ENCODE results near the gene KICS2. TPM values are rescaled to one million over a fixed set of nuclear protein-coding genes. Genes with fewer than 3 reads are reported as not detected.

KICS2 gene
- total and polyA plus RNA-seq, 2 of the 8 experiments (the other 6 are each of a cell fraction or from before 2014, with no cell fraction given), result 5.6 to 9.5 TPM

GRCh38 chr12:64190140-64190539 is 32.0 kb downstream of the KICS2 start:
- Histone ChIP-seq H4K8ac (ENCODE audit: extremely low read depth, insufficient read depth, low read length) (no peak overlapping the region), H3K36me3 (ENCODE audit: control insufficient read depth in 2 of 4, insufficient read depth in 4 of 4, low read length in 3 of 4) (peaks cover 0 to 10% (median 6%) of the 10 kb centered on the region in 4 experiments; a peak in 4 of 8 replicates), H2BK5ac (ENCODE audit: low read depth, low read length) (no peak overlapping the region), H2AFZ (ENCODE audit: low read length) (no peak overlapping the region), H4K20me1 (replicated peaks in 1 of 2; ENCODE audit: control insufficient read depth in 1 of 2, insufficient read depth in 2 of 2, low read length in 2 of 2) (no peaks in the 10 kb centered on the region), H3K27ac (ENCODE audit: low read depth, low read length) (no peak overlapping the region), H3K23me2 (ENCODE audit: low read depth, low read length) (no peaks in the 10 kb centered on the region), H2BK12ac (ENCODE audit: low read depth, low read length) (no peak overlapping the region), H4K5ac (ENCODE audit: insufficient read length, low read depth, low read length) (no peak overlapping the region), H3K4me2 (ENCODE audit: insufficient read depth in 1 of 2, low read depth in 2 of 2, low read length in 2 of 2) (no peak overlapping the region), H4K91ac (replicated peaks; ENCODE audit: insufficient read length, low read length) (no peak overlapping the region), H2AK5ac (ENCODE audit: low read depth, low read length) (no peak overlapping the region), H3K14ac (ENCODE audit: insufficient read length) (no peak overlapping the region), H3K4me1 (replicated peaks in 1 of 4; ENCODE audit: control insufficient read depth in 3 of 4, insufficient read depth in 4 of 4, low read length in 3 of 4) (no peaks in the 10 kb centered on the region), H3K9me3 (ENCODE audit: insufficient read depth in 2 of 2, low read depth in 1 of 2, low read length in 1 of 2) (no peaks in the 10 kb centered on the region), H3K9ac (replicated peaks in 1 of 4; ENCODE audit: extremely low read depth in 1 of 4, low read depth in 3 of 4, low read length in 3 of 4) (no peak overlapping the region), H3K4me3 (ENCODE audit: extremely low read depth in 1 of 4, insufficient read depth in 2 of 4, low read depth in 3 of 4, low read length in 4 of 4) (no peak overlapping the region), H3K18ac (ENCODE audit: extremely low read depth, low read length) (no peak overlapping the region), H2BK20ac (ENCODE audit: low read length) (no peak overlapping the region), H3K4ac (replicated peaks; ENCODE audit: insufficient read length, low read depth, low read length) (no peak overlapping the region), H3K23ac (ENCODE audit: insufficient read length) (no peak overlapping the region), H3K56ac (replicated peaks; ENCODE audit: insufficient read length, low read depth, low read length) (no peak overlapping the region), H3K79me1 (ENCODE audit: low read depth, low read length) (no peaks in the 10 kb centered on the region), H2BK120ac (replicated peaks; ENCODE audit: low read depth, low read length) (no peak overlapping the region), H3K27me3 (replicated peaks in 1 of 4; ENCODE audit: control insufficient read depth in 3 of 4, extremely low read depth in 1 of 4, insufficient read depth in 3 of 4, low read length in 3 of 4) (no peaks in the 10 kb centered on the region), H2BK15ac (ENCODE audit: low read length) (no peak overlapping the region), H3K79me2 (ENCODE audit: control insufficient read depth in 1 of 2, insufficient read depth in 2 of 2, low read length in 2 of 2) (no peaks in the 10 kb centered on the region)
- TF ChIP-seq TAF7 (optimal IDR thresholded peaks at IDR 0.05; ENCODE audit: borderline replicate concordance, low read depth, low read length) (no peak), JUND (IDR thresholded peaks at IDR 0.05; ENCODE audit: low read length) (no peak), SAP30 (IDR thresholded peaks at IDR 0.05; ENCODE audit: insufficient read depth, insufficient replicate concordance, low read length) (no peak), SIRT6 (IDR thresholded peaks at IDR 0.05; ENCODE audit: low read length) (no peak), EZH2 (IDR thresholded peaks at IDR 0.05; ENCODE audit: low read depth, low read length, severe bottlenecking) (no peak)
- DNase-seq (ENCODE audit: low read depth in 1 of 2, low spot score in 2 of 2) (no peak), FAIRE-seq (no peak)
- POLR2A ChIA-PET (ENCODE audit: partially characterized antibody), result no interaction called here
- CTCF ChIA-PET (ENCODE audit: partially characterized antibody), result interaction anchor here (0.6 to 0.7 kb wide), 2 partner anchors 269 to 353 kb away, joined by 3 read pairs; no protein-coding TSS in a partner anchor
